GM19467 (cell line): Measurements from ENCODE around the gene SNX27.
"Not testable (repeated sequence)": the region's sequence is repeated elsewhere in the genome, so short reads cannot be mapped to it uniquely, and the experiment has no call there.

ENCODE experiments used
- ATAC-seq: cut with Tn5 transposase; IDR thresholded peaks from one replicate; pipeline ENCODE4 v1.9.1; 2021; ENCODE audit warnings: mild to moderate bottlenecking, moderate library complexity; ENCODE audit not compliant: unreplicated experiment

SNX27 gene

GRCh38 chr1:151638074-151638775 is 26.4 kb downstream of the SNX27 start:
- ATAC-seq, result no peak

DNA sequence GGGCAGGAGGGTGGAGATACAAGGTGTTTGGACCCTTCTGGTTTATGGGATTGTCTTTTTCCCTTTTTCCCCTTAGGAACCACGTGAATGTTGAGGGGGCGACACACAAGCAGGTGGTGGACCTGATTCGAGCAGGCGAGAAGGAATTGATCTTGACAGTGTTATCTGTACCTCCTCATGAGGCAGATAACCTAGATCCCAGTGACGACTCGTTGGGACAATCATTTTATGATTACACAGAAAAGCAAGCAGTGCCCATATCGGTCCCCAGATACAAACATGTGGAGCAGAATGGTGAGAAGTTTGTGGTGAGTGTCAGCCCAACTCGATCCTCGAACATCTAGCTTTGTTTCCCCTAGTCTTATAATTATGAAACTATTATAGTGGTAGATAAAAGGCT is 27.0 kb downstream of the SNX27 start:
- no peak for ATAC-seq

DNA sequence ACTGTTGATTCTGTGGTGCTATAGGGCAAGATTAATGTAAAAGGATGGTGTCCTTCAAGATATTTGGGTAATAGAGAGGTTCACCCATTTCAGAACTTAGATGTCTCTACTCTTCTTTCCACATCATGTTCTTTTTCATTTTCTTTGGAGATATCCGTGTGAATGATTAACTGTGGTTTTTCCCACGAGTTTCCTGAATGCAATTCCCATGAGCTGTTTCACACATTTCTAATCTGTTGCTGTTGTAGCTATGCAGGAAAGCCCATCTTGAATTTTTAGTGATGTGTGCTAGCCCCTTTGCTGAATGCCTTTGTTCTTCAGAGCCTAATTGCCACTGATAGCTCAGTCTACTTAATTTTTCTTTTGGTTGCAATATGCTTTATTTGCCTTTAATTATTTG is 27.6 kb downstream of the SNX27 start:
- ATAC-seq, result no peak

GRCh38 chr1:151641229-151641628 is 29.4 kb downstream of the SNX27 start:
- no peak for ATAC-seq

DNA sequence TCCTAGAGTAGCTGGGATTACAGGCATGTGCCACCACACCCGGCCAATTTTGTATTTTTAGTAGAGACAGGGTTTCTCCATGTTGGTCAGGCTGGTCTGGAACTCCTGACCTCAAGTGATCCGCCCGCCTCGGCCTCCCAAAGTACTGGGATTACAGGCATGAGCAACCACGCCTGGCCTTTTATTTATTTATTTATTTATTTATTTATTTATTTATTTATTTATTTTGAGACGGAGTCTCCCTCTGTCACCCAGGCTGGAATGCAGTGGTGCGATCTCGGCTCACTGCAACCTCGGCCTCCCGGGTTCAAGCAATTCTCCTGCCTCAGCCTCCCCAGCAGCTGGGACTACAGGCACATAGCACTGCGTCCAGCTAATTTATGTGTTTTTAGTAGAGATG is 31.2 kb downstream of the SNX27 start:
- ATAC-seq, result not testable (repeated sequence)

- no peak for ATAC-seq
These were observed 32.2 kb downstream of the SNX27 start for GRCh38 chr1:151644001-151644400.

DNA sequence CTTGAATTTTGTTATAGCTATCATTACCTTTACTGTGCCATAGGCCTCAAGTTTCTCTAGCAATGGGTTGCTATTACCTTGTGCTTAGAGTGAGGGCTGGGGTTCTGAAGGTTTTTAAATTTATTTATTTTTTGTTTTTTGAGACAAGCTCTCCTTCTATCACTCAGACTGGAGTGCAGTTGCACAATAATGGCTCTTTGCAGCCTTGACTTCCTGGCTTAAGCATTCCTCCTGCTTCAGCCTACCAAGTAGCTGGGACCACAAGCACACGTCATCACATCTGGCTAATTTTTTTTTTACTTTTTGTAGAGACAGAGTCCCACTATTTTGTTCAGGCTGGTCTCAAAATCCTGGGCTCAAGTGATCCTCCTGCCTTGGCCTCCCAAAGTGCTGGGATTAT is 41.5 kb downstream of the SNX27 start:
- ATAC-seq, result no peak

DNA sequence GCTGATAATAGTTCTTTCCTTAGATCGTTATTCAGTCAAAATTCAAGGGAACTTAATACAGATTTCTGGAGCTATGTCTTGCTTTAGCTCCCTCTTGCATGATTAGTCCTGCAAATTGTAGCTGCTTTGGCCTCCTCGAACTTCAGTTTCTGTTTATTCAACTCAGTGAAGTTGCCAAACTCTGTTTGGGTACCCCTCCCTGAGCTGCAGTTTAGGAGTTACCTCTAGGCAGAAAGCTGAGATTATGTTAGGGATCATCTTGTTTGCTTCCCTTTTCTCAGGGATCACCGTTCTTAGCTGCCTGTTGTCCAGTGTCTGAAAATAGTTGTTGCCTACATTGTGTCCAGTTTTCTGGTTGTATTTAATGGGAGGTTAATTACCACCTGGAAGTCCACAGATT is 43.5 kb downstream of the SNX27 start:
- ATAC-seq, result no peak

- no peak for ATAC-seq
These were observed 49.9 kb downstream of the SNX27 start for GRCh38 chr1:151661751-151662150.

- no peak for ATAC-seq
These were observed 56.2 kb downstream of the SNX27 start for GRCh38 chr1:151668090-151668489.

GRCh38 chr1:151670036-151670675 is 58.3 kb downstream of the SNX27 start:
- not testable (repeated sequence) for ATAC-seq

- no peak for ATAC-seq
These were observed 61.6 kb downstream of the SNX27 start for GRCh38 chr1:151673407-151673806.

- ATAC-seq, result no peak
These were observed 68.5 kb downstream of the SNX27 start for GRCh38 chr1:151680391-151680790.

GRCh38 chr1:151680826-151681225 is 69.0 kb downstream of the SNX27 start:
- ATAC-seq, result no peak

DNA sequence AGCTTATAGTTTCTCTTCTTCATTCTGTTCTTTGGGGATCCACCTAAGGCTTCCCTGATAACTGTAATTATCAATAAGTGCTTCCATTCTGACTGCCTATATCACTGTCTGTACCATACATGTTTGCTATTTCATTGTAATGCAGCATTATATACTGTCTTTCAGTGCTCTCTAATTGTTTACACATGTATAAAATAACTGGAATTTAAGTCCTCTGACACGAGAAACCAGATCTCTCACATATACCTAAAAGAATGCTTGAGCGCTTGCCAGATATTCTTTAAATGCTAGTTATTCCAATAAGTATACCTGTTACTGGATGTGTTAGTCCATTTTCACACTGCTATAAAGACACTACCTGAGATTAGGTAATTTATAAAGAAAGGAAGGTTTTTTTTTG is 70.1 kb downstream of the SNX27 start:
- no peak for ATAC-seq

GRCh38 chr1:151682901-151683300 is 71.1 kb downstream of the SNX27 start:
- not testable (repeated sequence) for ATAC-seq

DNA sequence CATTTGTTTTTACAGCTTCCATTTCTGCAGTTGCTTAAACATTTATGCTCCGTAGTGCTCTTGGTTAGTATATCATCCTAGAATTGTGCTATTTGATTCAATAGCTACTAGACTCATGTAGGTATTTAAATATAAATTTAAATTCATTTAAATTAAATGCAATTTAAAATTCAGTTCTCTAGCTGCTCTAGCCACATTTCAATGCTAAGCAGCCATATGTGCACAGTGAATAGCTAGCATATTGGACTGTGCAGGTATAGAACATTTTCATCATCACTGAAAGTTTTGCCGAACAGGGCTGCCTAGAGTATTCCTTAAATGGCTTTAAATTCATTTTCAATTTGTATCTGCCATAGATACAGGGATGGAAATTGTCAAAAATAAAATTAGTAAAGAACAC is 72.3 kb downstream of the SNX27 start:
- no peak for ATAC-seq

GRCh38 chr1:151686561-151686960 is 74.7 kb downstream of the SNX27 start:
- no peak for ATAC-seq

GRCh38 chr1:151689494-151689893 is 77.6 kb downstream of the SNX27 start:
- ATAC-seq, result no peak

DNA sequence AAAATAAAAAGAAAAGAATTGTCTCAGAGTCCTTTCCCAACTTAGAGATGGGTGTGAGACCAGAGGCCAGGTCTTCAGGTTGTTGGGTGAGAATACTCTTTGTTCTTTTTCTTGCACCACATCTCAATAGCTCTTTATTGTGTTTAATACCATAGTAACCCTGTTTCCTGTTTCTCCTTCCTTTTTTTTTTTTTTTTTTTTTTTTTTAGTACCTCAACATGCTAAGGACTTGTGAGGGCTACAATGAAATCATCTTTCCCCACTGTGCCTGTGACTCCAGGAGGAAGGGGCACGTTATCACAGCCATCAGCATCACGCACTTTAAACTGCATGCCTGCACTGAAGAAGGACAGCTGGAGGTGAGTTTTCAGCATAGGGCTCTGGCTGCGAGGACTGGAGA is 80.4 kb downstream of the SNX27 start:
- no peak for ATAC-seq

DNA sequence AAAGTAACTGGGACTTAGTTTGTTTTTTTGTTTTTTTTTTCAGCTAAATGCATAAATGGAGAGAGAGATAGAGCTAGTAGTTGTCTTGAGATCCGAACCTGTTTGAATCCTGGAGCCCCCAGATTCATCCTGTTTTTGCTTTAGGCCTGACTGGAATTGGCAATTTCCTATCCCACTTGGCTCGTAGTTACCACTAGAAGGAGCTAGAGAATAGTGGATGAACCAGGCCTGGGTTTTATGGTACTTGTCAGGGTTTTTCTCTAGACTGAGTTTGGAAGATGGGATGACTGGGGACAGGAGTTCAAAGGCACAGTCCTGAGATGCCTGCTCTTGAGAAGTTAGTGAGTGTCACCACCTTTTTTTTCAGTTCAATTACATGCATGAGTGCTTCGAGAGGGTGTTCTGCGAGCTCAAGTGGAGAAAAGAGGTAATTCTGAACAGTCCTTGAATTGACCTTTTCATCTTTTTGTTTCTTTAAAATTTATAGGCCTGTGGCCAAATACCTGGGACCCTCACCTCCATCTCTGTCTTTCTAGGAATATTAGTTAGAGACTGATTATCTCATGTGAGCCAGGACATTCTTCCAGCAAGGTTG is 81.3 kb downstream of the SNX27 start:
- ATAC-seq, result no peak

DNA sequence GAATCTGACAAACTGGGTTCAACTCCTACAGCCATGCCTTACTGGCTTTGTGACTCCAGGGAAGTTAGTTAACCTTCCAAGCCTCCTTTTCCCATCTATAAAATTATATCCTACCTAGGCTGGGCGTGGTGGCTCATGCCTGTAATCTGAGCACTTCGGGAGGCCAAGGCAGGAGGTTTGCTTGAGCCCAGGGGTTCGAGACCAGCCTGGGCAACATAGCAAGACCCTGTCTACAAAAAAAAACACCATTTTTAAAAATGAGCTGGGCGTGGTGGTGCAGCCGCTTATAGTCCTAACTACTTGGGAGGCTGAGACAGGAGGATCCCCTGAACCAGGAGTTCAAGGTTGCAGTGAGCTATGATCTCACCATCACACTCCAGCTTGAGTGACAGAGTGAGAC is 89.7 kb downstream of the SNX27 start:
- ATAC-seq, result no peak
